ENCODE data around the gene P2RX7. TPM values are rescaled to one million over a fixed set of nuclear protein-coding genes. Genes with fewer than 3 reads are reported as not detected.

The P2RX7 gene
- total and polyA plus RNA-seq, 9 of the 15 experiments (the other 6 are each of a cell fraction or from before 2014, with no cell fraction given), result 0.04 to 0.65 (median 0.30) TPM

GRCh38 chr12:121184984-121185889 is 52.6 kb downstream of the P2RX7 start:
- no peak for FAIRE-seq
- intact Hi-C loops (cut with micrococcal nuclease), result no loop called here
- no peaks in the 10 kb centered on the region for H3K9me1 ChIP-seq (ENCODE audit: control insufficient read depth, insufficient read depth, low read length)
- H3K9ac ChIP-seq (ENCODE audit: insufficient read depth in 1 of 2, low read depth in 2 of 2, low read length in 2 of 2), result no peak overlapping the region
- no peak overlapping the region for H3K27ac ChIP-seq (ENCODE audit: extremely low read depth, low read depth, low read length)
- POLR2A ChIA-PET, result interaction anchor here (0.6 to 1.5 kb wide), 5 partner anchors 10 to 113 kb away, joined by 3 to 4 read pairs (median 3); no protein-coding TSS in a partner anchor
- no peak for DNase-seq (ENCODE audit: extremely low read depth in 1 of 4, low spot score in 3 of 4)
- H2AFZ ChIP-seq (ENCODE audit: low read depth, low read length), result no peak overlapping the region; the same call in 1 of the 2 replicates
- no peak for ATAC-seq
- H4K20me1 ChIP-seq (replicated peaks; ENCODE audit: control insufficient read depth, insufficient read depth, low read length), result no peaks in the 10 kb centered on the region
- H3K9me3 ChIP-seq (replicated peaks; ENCODE audit: control insufficient read depth, insufficient read depth, low read depth, low read length), result no peaks in the 10 kb centered on the region
- no peaks in the 10 kb centered on the region for H3K79me2 ChIP-seq (ENCODE audit: control insufficient read depth, insufficient read depth, low read length)
- CTCF ChIA-PET (ENCODE audit: low intra/inter-chr PET ratio), result no interaction called here
- H3K27me3 ChIP-seq (ENCODE audit: control insufficient read depth in 2 of 2, insufficient read depth in 2 of 2, low read length in 2 of 2), result no peaks in the 10 kb centered on the region
- H3K4me1 ChIP-seq (replicated peaks in 1 of 2; ENCODE audit: control insufficient read depth in 2 of 2, insufficient read depth in 2 of 2, low read length in 2 of 2), result peaks cover 17 to 22% of the 10 kb centered on the region in 2 experiments
- H3K4me3 ChIP-seq, result no peak overlapping the region
- H3K4me2 ChIP-seq (ENCODE audit: insufficient read depth, low read length), result no peak overlapping the region
- 61% methylated on average over 7 of the region's 7 CpGs for WGBS (ENCODE audit: insufficient coverage, low coverage, missing lambda C conversion rate)
- in situ Hi-C loops (cut with MboI), result no loop called here
- BruUV-seq (replicated peaks), result no TSS peak
- no peaks in the 10 kb centered on the region for H3K36me3 ChIP-seq (ENCODE audit: control insufficient read depth, insufficient read depth, low read length)
- TF ChIP-seq CBFB (CRISPR knock-in tag; IDR thresholded peaks at IDR 0.05) (no peak), TOE1 (IDR thresholded peaks at IDR 0.05; ENCODE audit: borderline replicate concordance) (no peak), TOE1 (CRISPR knock-in tag; IDR thresholded peaks at IDR 0.05; ENCODE audit: borderline replicate concordance, low read depth) (no peak), SPI1 (IDR thresholded peaks at IDR 0.05; ENCODE audit: borderline replicate concordance, low read depth, low read length) (peak; percentile 25; the same call in 1 of the 2 replicates), NFIC (IDR thresholded peaks at IDR 0.05) (no peak), RREB1 (CRISPR knock-in tag; IDR thresholded peaks at IDR 0.05) (no peak), TAL1 (IDR thresholded peaks at IDR 0.05) (peak; percentile 45), HNRNPLL (IDR thresholded peaks at IDR 0.05; ENCODE audit: low read depth, low read length, poor library complexity, severe bottlenecking) (no peak), RCOR1 (IDR thresholded peaks at IDR 0.05; ENCODE audit: borderline replicate concordance in 1 of 2, low read depth in 2 of 2, low read length in 2 of 2) (0 out of 4 replicates have a peak, but pooled peaks of 1 of the 2 experiments have one; percentile 26), CBFA2T2 (conservative IDR thresholded peaks at IDR 0.05) (peak; percentile 62), KLF16 (IDR thresholded peaks at IDR 0.05) (peak; percentile 56; the same call in 1 of the 2 replicates), TRIM24 (IDR thresholded peaks at IDR 0.05) (peak; percentile 34 to 42; a peak in 2 of 4 replicates), CBFA2T3 (IDR thresholded peaks at IDR 0.05) (peak; percentile 72), ARID1B (IDR thresholded peaks at IDR 0.05) (peak; percentile 60), MEIS2 (IDR thresholded peaks at IDR 0.05; ENCODE audit: partially characterized antibody) (peak; percentile 51), TCF3 (CRISPR knock-in tag; IDR thresholded peaks at IDR 0.05) (peak; percentile 16; the same call in 1 of the 2 replicates), TEAD4 (IDR thresholded peaks at IDR 0.05; ENCODE audit: low read length) (peak; percentile 60; the same call in 1 of the 2 replicates), TEAD4 (CRISPR knock-in tag; IDR thresholded peaks at IDR 0.05; ENCODE audit: borderline replicate concordance) (no peak)
